NCI-H128 (cell line): ENCODE results near the gene SPANXA1.
"Not testable (repeated sequence)": the region's sequence is repeated elsewhere in the genome, so short reads cannot be mapped to it uniquely, and the experiment has no call there.

ENCODE experiments used
- DNase-seq: peaks from one replicate; lab custom pipeline; 2025; ENCODE audit not compliant: unreplicated experiment; lab: John Stamatoyannopoulos, UW

The SPANXA1 gene, protein sequence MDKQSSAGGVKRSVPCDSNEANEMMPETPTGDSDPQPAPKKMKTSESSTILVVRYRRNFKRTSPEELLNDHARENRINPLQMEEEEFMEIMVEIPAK

DNA sequence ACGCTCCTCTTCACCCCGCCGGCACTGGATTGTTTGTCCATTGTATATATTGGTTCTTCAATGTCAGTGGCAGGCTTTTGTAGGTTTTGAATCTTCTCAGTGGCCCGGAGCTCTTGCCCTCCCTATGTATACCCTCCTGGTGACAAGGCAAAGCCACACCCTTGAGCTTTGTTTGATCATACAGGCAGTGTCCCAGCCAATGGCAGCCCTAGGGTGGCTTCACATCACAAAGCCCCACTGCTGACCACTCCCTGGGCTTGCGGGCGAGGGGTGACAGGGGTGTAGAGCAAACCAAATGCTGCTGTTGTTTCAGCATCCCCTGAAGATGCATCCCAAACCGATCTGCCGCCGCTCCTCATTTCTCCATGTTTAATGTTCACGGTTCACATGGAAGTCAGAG is at the start of gene SPANXA1:
SPANXA1 (minus strand) TSS at position 101 of the 400 bp plus-strand sequence; CDS start at position 41, 60 bp downstream.
- DNase-seq = not testable (repeated sequence)

DNA sequence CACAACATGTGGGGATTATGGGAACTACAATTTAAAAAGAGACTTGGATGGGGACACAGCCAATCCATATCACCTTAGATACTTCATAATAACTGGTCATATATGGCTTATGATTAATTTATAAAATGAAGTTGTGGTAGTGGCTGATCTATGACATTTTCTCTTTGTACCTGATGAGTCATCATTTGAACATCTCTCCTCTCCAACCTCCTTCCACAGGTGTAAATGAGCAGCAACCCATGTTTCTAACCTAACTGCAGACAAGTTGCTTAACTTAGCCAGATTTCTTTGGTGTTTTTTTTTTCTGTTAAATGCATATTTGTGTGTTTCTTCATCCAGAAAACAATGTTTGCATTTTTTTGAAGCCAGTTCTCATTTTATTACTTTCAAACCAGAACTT is 47.6 kb upstream of the SPANXA1 start:
- no peak for DNase-seq

GRCh38 chrX:141619336-141619735 is 34.8 kb upstream of the SPANXA1 start:
- DNase-seq = no peak

- no peak for DNase-seq
These were observed 24.6 kb upstream of the SPANXA1 start for GRCh38 chrX:141609111-141609510.

GRCh38 chrX:141589408-141589807 is 4.9 kb upstream of the SPANXA1 start, which contains the start of gene SPANXA2:
TSS of gene SPANXA2 (plus strand) at chrX:141589708. CDS start at chrX:141589768, 60 bp downstream.
- DNase-seq = not testable (repeated sequence)

- DNase-seq = not testable (repeated sequence)
These were observed 42.0 kb downstream of the SPANXA1 start for GRCh38 chrX:141542551-141542950.
